ENCODE measurements around the gene AKAP13. TPM values are rescaled to one million over a fixed set of nuclear protein-coding genes. Genes with fewer than 3 reads are reported as not detected.

The AKAP13 gene
- total and polyA plus RNA-seq, 2 of the 8 experiments (the other 6 are each of a cell fraction or from before 2014, with no cell fraction given), result 14.0 to 46.2 TPM

DNA sequence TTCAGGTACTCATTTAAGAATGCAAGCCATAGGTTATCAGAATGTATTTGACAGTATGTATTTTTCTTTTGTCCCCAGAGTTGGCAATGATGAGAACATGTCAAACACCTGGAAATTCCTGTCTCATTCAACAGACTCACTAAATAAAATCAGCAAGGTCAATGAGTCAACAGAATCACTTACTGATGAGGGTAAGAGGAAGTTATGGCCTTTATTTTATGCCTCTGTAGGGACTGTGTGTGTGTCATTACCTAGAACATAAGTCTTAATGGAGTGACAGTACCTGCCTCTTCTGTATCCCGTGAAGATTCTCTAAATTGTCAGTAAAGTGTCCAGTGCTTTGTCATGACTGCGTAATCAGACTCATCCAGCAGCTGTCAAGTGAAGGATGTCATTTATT is 336.8 kb downstream of the AKAP13 start:
- Histone ChIP-seq H3K18ac (ENCODE audit: extremely low read depth, low read length) (no peak overlapping the region), H3K4me1 (replicated peaks in 1 of 4; ENCODE audit: control insufficient read depth in 3 of 4, insufficient read depth in 4 of 4, low read length in 3 of 4) (no peaks in the 10 kb centered on the region), H3K56ac (replicated peaks; ENCODE audit: insufficient read length, low read depth, low read length) (no peak overlapping the region), H3K9me3 (ENCODE audit: insufficient read depth in 2 of 2, low read depth in 1 of 2, low read length in 1 of 2) (no peaks in the 10 kb centered on the region), H2BK12ac (ENCODE audit: low read depth, low read length) (no peak overlapping the region), H3K23me2 (ENCODE audit: low read depth, low read length) (no peaks in the 10 kb centered on the region), H3K27ac (ENCODE audit: low read depth, low read length) (no peak overlapping the region), H4K20me1 (replicated peaks in 1 of 2; ENCODE audit: control insufficient read depth in 1 of 2, insufficient read depth in 2 of 2, low read length in 2 of 2) (no peaks in the 10 kb centered on the region), H3K4me3 (ENCODE audit: extremely low read depth in 1 of 4, insufficient read depth in 2 of 4, low read depth in 3 of 4, low read length in 4 of 4) (no peak overlapping the region), H3K4ac (replicated peaks; ENCODE audit: insufficient read length, low read depth, low read length) (no peak overlapping the region), H3K36me3 (ENCODE audit: control insufficient read depth in 2 of 4, insufficient read depth in 4 of 4, low read length in 3 of 4) (peaks cover 0 to 27% (median 16%) of the 10 kb centered on the region in 4 experiments; a peak in 6 of 8 replicates), H4K8ac (ENCODE audit: extremely low read depth, insufficient read depth, low read length) (no peak overlapping the region), H2BK5ac (ENCODE audit: low read depth, low read length) (no peak overlapping the region), H3K79me2 (ENCODE audit: control insufficient read depth in 1 of 2, insufficient read depth in 2 of 2, low read length in 2 of 2) (no peaks in the 10 kb centered on the region), H2AFZ (ENCODE audit: low read length) (no peak overlapping the region), H3K79me1 (ENCODE audit: low read depth, low read length) (no peaks in the 10 kb centered on the region), H3K4me2 (ENCODE audit: insufficient read depth in 1 of 2, low read depth in 2 of 2, low read length in 2 of 2) (no peak overlapping the region), H4K91ac (replicated peaks; ENCODE audit: insufficient read length, low read length) (no peak overlapping the region), H2BK20ac (ENCODE audit: low read length) (no peak overlapping the region), H3K14ac (ENCODE audit: insufficient read length) (no peak overlapping the region), H3K27me3 (replicated peaks in 1 of 4; ENCODE audit: control insufficient read depth in 3 of 4, extremely low read depth in 1 of 4, insufficient read depth in 3 of 4, low read length in 3 of 4) (no peaks in the 10 kb centered on the region), H3K23ac (ENCODE audit: insufficient read length) (no peak overlapping the region), H4K5ac (ENCODE audit: insufficient read length, low read depth, low read length) (no peak overlapping the region), H2AK5ac (ENCODE audit: low read depth, low read length) (no peak overlapping the region), H2BK15ac (ENCODE audit: low read length) (no peak overlapping the region), H2BK120ac (replicated peaks; ENCODE audit: low read depth, low read length) (no peak overlapping the region), H3K9ac (replicated peaks in 1 of 4; ENCODE audit: extremely low read depth in 1 of 4, low read depth in 3 of 4, low read length in 3 of 4) (no peak overlapping the region)
- 86% methylated on average over 2 of the region's 2 CpGs; no CpG with 5 or more reads in 1 of the 2 experiments for WGBS, 2 experiments (ENCODE audit: extremely low coverage in 1 of 2, insufficient coverage in 1 of 2, insufficient read length in 1 of 2, insufficient replicate concordance in 2 of 2, low coverage in 1 of 2, low lambda C conversion rate in 2 of 2, missing lambda C conversion rate in 1 of 2)
- ChIA-PET POLR2A (ENCODE audit: partially characterized antibody) (no interaction called here), CTCF (ENCODE audit: partially characterized antibody) (no interaction called here)
- FAIRE-seq, result no peak
- no peak for DNase-seq (ENCODE audit: low read depth in 1 of 2, low spot score in 2 of 2)
- TF ChIP-seq JUN (IDR thresholded peaks at IDR 0.05; ENCODE audit: low read depth, low read length) (no peak), EP300 (IDR thresholded peaks at IDR 0.05; ENCODE audit: borderline replicate concordance in 1 of 2, low read depth in 2 of 2, low read length in 2 of 2) (no peak), NANOG (IDR thresholded peaks at IDR 0.05; ENCODE audit: insufficient read depth, low read depth, low read length, poor library complexity, severe bottlenecking) (no peak), KDM5A (IDR thresholded peaks at IDR 0.05; ENCODE audit: low read length) (no peak), SIRT6 (IDR thresholded peaks at IDR 0.05; ENCODE audit: low read length) (no peak), TAF1 (IDR thresholded peaks at IDR 0.05; ENCODE audit: low read depth, low read length) (no peak), PHF8 (conservative IDR thresholded peaks at IDR 0.05; ENCODE audit: low read depth, low read length) (no peak), SIN3A (conservative IDR thresholded peaks at IDR 0.05 in 1 of 2, IDR thresholded peaks at IDR 0.05 in 1 of 2; ENCODE audit: low read depth in 1 of 2, low read length in 2 of 2) (no peak), ASH2L (IDR thresholded peaks at IDR 0.05; ENCODE audit: low read length) (no peak), CTBP2 (IDR thresholded peaks at IDR 0.05; ENCODE audit: borderline replicate concordance, insufficient read depth, insufficient read length, low read length) (no peak), KDM1A (IDR thresholded peaks at IDR 0.05; ENCODE audit: borderline replicate concordance, low read length) (no peak), SP1 (IDR thresholded peaks at IDR 0.05; ENCODE audit: low read depth, low read length) (no peak), SUZ12 (IDR thresholded peaks at IDR 0.05; ENCODE audit: low read length) (no peak), POU5F1 (IDR thresholded peaks at IDR 0.05; ENCODE audit: low read depth, low read length) (no peak)
- TF ChIP-seq, protein P1, sequence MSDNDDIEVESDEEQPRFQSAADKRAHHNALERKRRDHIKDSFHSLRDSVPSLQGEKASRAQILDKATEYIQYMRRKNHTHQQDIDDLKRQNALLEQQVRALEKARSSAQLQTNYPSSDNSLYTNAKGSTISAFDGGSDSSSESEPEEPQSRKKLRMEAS (IDR thresholded peaks at IDR 0.05), result no peak

Data from H1 (cell line).